GM21576 (cell line): Measurements from ENCODE around the gene RARB.

Experiments used
- ATAC-seq: cut with Tn5 transposase; IDR thresholded peaks from one replicate; pipeline ENCODE4 v1.9.1; 2021; ENCODE audit warnings: mild to moderate bottlenecking, moderate library complexity; ENCODE audit not compliant: unreplicated experiment

The RARB gene

GRCh38 chr3:25471081-25471768 is 43.2 kb downstream of the RARB start:
- ATAC-seq, result no peak

- no peak for ATAC-seq
Measured at GRCh38 chr3:25472153-25472552, 44.1 kb downstream of the RARB start.

- ATAC-seq, result no peak
Measured at GRCh38 chr3:25472731-25473130, 44.7 kb downstream of the RARB start.

GRCh38 chr3:25473246-25473645 is 45.2 kb downstream of the RARB start:
- ATAC-seq, result no peak

GRCh38 chr3:25474052-25474451 is 46.0 kb downstream of the RARB start:
- ATAC-seq, result no peak

GRCh38 chr3:25476639-25477038 is 48.6 kb downstream of the RARB start:
- ATAC-seq, result no peak

GRCh38 chr3:25478211-25478757 is 50.2 kb downstream of the RARB start:
- ATAC-seq, result no peak

GRCh38 chr3:25478964-25479726 is 51.1 kb downstream of the RARB start:
- no peak for ATAC-seq

GRCh38 chr3:25479727-25480010 is 51.6 kb downstream of the RARB start:
- ATAC-seq, result no peak

- no peak for ATAC-seq
Measured at GRCh38 chr3:25480811-25481210, 52.7 kb downstream of the RARB start.

- no peak for ATAC-seq
Measured at GRCh38 chr3:25481386-25481785, 53.3 kb downstream of the RARB start.

GRCh38 chr3:25483456-25483855 is 55.4 kb downstream of the RARB start:
- ATAC-seq, result no peak

- no peak for ATAC-seq
Measured at GRCh38 chr3:25485673-25486072, 57.6 kb downstream of the RARB start.

- ATAC-seq, result no peak
Measured at GRCh38 chr3:25486932-25487331, 58.9 kb downstream of the RARB start.

- no peak for ATAC-seq
Measured at GRCh38 chr3:25489858-25490593, 62.0 kb downstream of the RARB start.

- no peak for ATAC-seq
Measured at GRCh38 chr3:25493246-25493645, 65.2 kb downstream of the RARB start.

GRCh38 chr3:25493786-25494185 is 65.7 kb downstream of the RARB start:
- ATAC-seq, result no peak

- no peak for ATAC-seq
Measured at GRCh38 chr3:25495304-25495703, 67.2 kb downstream of the RARB start.

GRCh38 chr3:25495726-25496253 is 67.7 kb downstream of the RARB start:
- no peak for ATAC-seq

GRCh38 chr3:25497096-25497495 is 69.0 kb downstream of the RARB start:
- no peak for ATAC-seq

GRCh38 chr3:25500706-25501210 is 72.7 kb downstream of the RARB start:
- no peak for ATAC-seq
